Erythroblast (primary cell): ENCODE data around the gene OTUD4.
A peak's percentile ranks its signal among the peaks of the same experiment; 100 is the strongest.

ENCODE experiments used
- DNase-seq, 2 experiments: peaks; one replicate each; lab custom pipeline; 2025; lab: John Stamatoyannopoulos, UW
- GATA1 ChIP-seq: IDR thresholded peaks from 2 replicates; pipeline ENCODE4 v1.6.1; 2011; ENCODE audit warnings: low read depth, mild to moderate bottlenecking, control low read depth, low read length, moderate library complexity
- POLR2A ChIP-seq: IDR thresholded peaks from 2 replicates; pipeline ENCODE4 v1.6.1; 2011; ENCODE audit warnings: mild to moderate bottlenecking, low read length

The OTUD4 gene

DNA sequence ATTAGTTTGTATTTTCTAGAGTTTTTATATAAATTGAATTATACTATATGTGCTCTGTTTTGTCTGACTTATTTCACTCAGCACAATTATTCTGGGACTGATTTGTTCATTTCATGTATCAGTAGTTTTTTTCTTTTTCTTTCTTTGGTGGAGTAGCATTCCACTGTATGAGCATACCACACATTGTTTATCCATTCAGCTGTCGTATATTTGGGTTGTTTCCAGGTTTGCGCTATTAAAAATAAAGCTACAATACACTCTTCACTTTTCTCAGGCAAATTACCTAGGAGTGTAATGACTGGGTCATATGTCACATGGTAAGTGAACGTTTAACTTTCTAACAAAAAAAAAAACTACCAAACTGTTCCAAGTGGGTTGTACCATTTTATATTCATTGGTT lies 9.6 kb upstream of the OTUD4 start:
- DNase-seq = no peak
- no peak for TF ChIP-seq POLR2A
- no peak for TF ChIP-seq GATA1

DNA sequence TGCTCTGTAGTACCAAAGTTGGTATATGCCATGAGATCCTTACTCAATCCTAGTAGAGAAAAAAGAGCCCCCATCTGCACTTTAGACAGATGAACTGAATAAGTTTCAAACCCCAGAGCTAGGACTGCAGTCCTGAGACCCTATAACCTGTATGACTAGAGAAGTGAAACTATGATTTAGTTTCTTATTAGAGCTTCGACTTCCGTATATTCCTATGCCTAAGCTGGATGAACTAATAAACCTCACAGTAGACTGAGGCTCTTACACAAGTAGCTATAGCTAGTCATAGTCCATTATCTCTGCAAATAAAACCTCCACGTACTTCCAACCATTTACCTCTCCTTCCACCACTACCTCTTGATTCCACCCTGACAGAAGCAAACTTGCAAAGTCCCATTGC lies 6.3 kb upstream of the OTUD4 start:
- TF ChIP-seq POLR2A = no peak
- TF ChIP-seq GATA1 = no peak
- DNase-seq = no peak

DNA sequence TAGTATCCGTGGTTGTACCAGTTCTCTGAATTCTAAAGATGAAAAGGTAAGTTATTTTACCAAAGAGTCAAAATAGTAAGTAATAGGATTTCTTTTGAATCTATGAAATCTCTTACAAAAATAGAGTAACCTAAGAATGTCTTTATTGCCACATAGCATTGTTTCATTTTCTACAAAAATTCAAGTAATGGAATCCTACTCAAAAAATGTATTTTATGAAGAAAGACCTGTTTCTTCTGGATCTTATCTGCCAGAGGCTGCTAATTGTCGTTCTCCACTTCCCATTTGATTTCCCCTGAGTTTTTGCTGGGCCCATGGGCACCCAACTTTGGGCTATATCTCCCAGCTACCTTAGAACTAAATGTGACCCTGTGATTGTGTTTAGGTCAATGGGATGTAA lies 3.2 kb upstream of the OTUD4 start:
- TF ChIP-seq GATA1 (no peak), POLR2A (no peak)

DNA sequence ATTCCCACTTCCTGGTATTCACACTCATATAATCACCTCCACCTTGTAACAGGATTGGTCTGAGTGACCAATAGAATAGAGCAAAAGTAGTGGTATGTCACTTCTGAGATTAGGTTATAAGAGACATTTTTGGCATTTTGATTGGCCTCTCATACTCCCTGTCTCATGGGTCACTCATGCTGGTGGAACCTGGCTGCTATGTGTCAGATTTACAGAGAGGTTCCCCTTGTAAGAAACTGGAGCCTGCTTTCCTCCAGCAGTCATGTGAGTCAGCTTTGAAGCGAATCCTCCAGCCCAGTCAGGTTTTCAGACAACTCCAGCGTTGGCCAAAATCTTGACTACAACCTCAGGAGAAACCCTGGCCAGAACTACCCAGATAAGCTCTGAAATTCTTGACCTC lies 2.6 kb upstream of the OTUD4 start:
- DNase-seq = peak in 1 of 2 experiments; percentile 6

More for the DNA sequence above, 3.2 kb upstream of the OTUD4 start:
- no peak for DNase-seq

DNA sequence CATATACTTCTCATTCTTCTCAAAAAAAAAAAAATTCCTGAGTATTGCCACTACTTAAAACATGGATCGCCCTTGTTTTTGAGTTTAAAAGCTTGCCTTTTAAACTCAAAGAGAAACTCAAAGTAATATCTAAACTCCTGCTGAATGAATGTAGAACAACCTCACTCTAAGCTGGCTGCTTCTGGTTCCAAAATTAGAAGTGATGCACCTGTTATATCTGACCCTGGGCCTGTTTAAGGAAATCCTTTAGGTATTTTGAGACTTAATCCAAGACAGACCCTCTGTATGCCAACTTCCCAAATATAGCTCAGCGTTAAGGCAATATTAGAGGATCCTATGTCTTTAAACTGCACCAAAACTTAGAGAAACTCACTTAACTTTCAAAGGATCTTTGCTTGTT lies 1.8 kb upstream of the OTUD4 start:
- no peak for TF ChIP-seq POLR2A
- no peak for TF ChIP-seq GATA1
- no peak for DNase-seq

More for the DNA sequence above, 2.6 kb upstream of the OTUD4 start:
- TF ChIP-seq GATA1 (no peak), POLR2A (no peak)

DNA sequence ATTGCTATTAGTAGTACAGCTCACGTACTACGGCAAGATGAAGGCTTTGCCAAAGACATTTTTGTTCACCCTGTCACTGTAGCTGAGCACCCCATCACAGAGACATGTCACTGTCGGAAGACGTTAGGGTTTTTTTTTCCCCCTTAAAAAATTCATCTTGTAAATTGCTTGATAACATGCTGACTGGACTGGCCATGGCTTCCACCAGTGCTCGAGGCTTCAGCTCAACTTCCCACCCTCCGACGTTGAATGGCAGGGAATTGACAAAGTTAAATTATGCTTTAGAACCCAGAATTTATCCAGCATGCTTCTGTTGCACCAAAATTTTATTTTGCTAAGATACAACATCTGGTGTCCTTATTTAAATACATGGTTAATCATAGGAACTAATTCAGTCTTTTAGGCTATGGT lies 707 bp upstream of the OTUD4 start:
- no peak for DNase-seq
- TF ChIP-seq GATA1 = no peak
- no peak for TF ChIP-seq POLR2A

DNA sequence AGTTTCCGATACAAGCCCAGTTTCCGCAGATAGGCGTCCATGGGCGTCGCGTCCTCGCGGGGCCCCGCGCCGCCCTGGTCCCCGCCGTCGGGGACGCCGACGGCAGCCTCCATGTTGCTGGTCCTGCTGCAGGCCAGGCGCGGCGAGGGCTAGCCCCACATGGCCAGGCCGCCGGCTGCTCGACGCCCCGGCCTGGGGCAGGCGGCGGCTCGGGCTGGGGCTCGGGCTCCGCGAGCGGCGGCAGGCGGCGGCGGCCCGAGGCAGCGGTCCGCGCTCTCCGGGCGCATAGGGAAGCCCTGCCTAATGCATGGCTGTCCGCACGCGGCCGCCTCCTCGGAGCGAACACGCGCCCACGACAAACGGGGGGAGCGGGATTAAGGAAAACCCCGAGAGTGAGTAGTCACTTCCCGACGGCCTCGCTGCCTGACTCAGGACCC lies 510 bp downstream of the OTUD4 start:
- peak in 1 of 2 experiments; percentile 83 for DNase-seq

DNA sequence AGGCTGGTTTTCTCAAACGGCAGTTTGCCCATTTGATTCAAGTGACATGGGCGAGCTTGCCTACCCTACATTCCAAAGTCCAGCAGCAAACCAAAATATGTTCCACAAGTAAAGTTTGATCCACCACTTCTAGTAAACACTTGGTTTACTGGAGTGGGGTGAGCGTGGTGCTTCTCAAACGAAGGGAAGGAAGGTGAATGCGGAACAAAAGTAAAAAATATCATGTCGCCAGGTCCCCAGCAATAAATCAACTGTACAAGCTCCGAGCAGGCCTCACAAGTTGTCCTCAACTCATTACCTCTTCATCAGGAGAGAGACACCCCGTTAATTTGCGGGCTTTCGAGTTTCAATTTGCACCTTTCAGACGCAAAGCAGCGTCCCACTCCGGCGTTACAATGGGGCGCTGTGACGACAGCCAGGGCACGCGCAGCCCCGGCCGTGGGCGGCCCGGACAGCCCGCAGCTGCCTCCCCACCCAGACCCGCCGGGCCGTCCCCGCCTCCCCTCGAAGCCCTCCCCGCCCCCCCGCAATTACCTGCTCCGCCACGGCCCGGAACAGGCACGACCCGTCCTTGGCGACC lies 1.0 kb downstream of the OTUD4 start:
- no peak for TF ChIP-seq GATA1
- TF ChIP-seq POLR2A = peak; percentile 66
- peak; percentile 83 to 87 for DNase-seq

DNA sequence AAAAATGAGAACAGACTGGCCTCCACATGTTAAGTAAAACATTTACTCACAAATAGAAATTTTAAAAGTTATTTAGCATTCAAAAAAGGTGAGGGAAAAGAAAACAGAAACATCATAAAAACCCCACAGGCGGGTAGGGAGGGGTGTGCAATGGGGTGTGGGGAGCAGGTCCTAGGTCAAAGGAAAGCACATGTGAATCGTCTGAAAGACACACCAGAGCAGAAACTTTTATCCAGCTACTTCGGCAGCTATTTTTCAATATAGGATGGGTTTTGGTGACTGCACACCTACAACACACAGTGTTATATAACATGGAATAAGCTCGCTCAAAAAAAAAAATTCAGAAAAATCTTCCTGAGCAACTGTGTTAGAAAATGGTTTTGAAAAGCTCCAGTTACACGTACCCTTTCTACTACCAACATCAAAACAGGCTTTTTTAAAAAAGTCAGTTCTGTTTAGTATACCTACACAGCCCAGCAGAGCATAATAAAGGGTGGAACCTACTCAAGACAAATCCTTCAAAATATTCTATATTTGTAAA lies 1.6 kb downstream of the OTUD4 start:
- TF ChIP-seq GATA1 = no peak
- TF ChIP-seq POLR2A = no peak
- DNase-seq = peak; percentile 42 to 55

DNA sequence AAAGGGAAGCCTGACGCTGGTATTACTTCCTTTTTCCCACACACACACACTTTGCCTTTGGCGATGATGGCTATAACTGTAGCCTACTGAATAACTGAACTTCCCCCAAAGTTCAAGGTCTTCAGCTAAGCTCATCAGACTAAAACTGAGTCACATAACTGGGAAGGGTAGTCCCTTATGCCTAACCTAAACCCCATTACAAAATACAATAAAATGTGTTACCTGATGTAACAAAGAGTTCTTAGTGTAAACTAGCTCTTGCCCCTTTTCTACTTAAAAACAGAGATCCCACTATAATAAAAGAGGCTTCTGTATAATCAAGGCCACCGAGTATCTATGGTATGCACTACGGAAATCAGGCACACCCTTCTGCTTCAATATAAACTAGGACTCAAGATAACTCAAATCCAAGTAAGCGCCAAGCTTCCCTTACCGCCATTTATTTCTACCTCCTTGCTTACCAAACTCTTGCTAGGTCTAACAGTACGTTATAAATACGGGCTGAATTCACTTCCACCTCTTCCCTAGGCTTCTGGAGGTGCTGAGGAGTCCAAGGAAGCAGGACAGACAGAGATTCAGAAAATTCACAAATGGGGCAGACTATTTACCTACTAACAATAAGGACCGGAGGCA lies 2.4 kb downstream of the OTUD4 start:
- peak; percentile 57 to 73 for DNase-seq
- no peak for TF ChIP-seq POLR2A

DNA sequence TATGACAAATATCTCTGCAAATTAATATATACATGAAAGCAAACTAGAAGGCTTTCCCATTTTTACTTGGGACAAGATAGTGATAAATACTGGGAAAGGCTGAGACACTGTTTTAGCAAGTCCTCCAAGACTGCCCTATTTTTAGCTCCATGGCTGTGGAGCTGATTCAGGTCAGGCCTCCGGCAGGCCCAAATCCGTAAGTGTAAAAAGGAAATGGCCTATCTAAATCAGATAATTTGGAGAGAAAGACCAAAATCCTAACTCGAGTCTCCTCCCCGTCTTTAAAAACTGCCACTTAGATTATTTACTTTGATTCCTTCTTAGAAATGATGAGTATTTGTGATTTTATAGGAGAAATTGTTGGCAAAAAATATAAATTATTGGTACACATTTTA lies 2.9 kb downstream of the OTUD4 start:
- peak; percentile 11 for DNase-seq
- TF ChIP-seq GATA1 (no peak), POLR2A (no peak)

DNA sequence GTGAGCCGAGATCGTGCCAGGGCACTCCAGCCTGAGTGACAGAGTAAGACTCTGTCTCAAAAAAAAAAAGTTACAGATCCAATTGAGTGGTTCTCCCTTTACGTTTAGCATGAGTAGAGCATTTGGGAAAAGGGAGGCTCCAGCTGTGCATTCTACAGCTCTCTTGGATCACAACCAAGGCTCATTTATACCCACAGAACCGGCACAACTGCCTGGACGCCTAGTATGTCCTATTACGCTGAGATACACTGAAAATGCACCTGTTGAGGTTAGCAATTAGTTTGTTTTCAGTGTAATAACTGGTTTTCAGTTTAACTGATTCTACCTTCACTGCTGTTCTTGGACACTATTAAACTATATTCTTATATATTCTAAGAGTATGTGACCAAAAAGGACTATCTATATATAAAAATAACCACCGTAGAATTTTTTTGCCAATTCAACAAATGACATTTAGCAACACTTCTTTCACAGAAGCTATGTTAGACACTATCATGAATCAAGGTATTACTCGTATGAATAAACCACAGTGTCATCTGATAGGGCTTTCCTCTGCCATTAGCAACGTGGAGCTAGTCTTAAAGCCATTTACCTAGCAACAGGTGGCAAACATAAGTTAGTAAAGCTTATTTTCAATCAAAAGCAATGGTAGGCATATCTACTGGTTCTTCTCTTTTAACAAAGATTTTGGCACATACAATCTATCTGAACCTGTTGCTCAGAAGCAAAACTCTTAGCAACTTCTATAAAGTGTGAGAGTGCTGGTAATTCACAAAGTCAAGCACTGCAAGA lies 3.6 kb downstream of the OTUD4 start:
- TF ChIP-seq POLR2A = no peak
- TF ChIP-seq GATA1 = no peak
- DNase-seq = no peak

DNA sequence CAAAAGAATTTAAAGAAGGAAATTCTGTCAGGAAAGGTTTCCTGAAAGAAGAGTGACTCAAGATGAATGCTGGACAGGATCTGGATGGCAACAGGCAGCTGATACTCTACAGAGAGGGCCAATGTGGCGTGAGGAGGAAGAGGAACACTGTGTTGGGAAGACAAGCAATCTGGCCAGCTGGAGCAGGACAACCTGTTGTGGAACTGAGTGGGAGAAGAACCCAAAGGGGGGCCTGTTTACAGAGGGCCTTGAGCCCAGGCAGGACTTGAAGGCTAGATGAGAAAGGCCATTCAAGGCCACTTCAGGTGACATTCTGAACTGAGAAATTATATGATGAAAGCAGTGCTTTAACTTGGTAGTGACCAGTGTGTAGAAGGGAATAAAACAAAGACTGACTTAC lies 8.5 kb downstream of the OTUD4 start:
- TF ChIP-seq POLR2A (no peak), GATA1 (no peak)
- no peak for DNase-seq

DNA sequence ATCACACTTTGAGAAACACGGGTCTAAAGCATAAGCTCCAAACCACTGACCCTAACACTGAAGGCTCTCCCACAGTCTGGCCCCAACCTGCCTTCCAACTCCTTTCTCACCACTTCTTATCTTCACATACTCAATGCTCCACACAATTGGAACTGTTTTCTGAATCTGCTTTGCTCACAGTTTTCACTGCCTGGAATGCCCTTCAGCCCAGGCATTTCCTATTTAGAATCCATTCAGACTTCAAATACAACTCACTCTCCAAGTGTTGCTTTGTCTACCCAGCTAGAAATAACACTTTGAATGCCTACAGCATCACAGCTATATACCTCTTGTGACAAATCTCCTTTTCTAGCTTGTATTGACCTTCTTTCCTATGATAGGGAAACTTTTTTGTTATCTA lies 10.2 kb downstream of the OTUD4 start:
- DNase-seq = no peak

More for the DNA sequence above, 10.2 kb downstream of the OTUD4 start:
- TF ChIP-seq GATA1 (no peak), POLR2A (no peak)
